ENCODE results near the gene SPEN.

GRCh38 chr1:15937706-15938168, 90.2 kb downstream of the SPEN start:
- no peak for TF ChIP-seq CTCF (IDR thresholded peaks at IDR 0.05)
- TF ChIP-seq POLR2A (IDR thresholded peaks at IDR 0.05) = no peak
- TF ChIP-seq POLR2AphosphoS5 (IDR thresholded peaks at IDR 0.05) = no peak
